Left forelimb (tissue), 1 donor: Measurements from ENCODE around the gene TAF11.
"Not testable (repeated sequence)": the region's sequence is repeated elsewhere in the genome, so short reads cannot be mapped to it uniquely, and the experiment has no call there.

Experiments used
- DNase-seq: peaks from one replicate; pipeline ENCODE4 v3.0.0-alpha.2; 2018; ENCODE audit warnings: low spot score

The TAF11 gene

DNA sequence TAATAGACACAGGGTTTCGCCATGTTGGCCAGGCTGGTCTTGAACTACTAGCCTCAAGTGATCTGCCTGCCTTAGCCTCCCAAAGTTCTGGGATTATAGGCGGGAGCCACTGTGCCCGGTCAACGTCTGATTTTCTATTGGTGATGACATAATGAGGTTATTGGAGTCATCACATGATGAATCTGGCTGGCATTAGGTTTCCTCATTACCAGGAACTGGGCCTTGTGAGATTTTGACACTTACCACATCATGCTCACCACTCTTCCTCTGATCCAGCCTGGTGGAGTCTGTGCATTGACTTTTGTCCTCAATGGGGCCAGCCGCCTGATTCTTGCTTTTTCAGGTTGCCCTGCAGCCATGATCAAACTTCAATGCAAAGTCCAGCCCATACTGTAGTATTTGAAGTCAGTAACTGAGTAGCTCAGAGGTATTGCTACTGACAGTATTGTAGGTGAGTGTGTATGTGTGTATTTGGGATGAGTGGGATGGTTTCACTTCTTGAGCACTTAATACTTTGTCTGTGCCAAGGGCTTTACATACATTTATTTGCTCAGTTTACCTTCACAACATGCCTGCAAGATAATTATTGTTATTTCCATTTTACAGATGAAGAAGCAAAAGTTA lies 17.3 kb upstream of the TAF11 start:
- no peak for DNase-seq

DNA sequence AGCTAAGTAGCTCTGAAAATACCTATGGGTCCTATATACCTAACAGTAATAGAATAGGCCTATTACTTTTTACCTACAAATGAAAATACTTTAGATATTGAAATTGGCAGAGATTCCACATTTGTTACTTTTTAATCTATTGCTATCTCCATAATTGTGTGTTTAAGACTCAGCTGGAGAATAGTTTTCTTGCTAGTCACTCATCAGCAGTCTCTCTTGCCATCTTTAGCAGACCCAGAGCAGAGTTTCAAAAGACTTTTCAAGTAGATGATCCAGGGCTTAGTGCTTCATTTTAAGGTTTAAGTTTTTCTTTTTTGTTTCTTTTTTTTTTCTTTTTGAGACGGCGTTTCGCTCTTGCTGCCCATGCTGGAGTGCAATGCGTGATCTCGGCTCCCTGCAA lies 14.1 kb upstream of the TAF11 start:
- DNase-seq, result no peak

DNA sequence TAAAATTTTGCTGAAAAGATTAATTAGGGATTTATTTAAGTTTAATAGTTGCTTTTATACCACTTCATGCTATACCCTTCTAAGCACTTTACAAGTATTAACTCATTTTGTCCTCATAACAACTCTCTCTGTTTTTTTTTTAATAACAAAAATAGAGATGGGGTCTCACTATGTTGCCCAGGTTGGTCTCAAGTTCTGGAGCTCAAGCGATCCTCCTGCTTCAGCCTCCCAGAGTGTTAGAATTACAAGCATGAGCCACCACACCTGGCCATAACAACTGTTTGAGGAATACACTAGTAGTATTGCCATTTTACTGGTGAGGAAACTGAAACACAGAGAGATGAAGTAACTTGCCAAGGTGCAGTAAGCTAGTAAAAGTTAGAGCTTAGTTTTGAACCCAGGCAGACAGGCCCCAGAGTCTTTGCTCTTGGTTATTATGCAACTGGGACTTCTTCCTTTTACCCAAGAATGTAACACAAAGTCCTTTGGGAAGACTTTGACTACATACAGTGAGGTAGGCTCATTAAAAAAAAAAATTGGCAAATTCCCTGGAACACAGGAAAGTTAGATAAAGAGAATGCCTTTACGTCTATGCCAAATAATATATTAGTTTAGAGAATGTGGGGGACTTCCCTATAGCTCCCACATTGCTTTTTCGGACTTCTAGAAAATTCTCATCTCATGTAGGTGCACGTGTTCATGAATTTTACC lies 12.6 kb upstream of the TAF11 start:
- DNase-seq, result no peak

DNA sequence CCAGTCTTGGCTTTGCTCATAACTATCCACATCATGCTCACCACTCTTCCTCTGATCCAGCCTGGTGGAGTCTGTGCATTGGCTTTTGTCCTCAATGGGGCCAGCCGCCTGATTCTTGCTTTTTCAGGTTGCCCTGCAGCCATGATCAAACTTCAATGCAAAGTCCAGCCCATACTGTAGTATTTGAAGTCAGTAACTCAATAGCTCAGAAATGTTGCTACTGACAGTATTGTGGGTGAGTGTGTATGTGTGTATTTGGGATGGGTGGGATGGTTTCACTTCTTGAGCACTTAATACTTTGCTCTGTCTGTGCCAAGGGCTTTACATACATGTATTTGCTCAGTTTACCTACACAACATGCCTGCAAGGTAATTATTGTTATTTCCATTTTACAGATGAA lies 11.9 kb upstream of the TAF11 start:
- DNase-seq, result not testable (repeated sequence)

DNA sequence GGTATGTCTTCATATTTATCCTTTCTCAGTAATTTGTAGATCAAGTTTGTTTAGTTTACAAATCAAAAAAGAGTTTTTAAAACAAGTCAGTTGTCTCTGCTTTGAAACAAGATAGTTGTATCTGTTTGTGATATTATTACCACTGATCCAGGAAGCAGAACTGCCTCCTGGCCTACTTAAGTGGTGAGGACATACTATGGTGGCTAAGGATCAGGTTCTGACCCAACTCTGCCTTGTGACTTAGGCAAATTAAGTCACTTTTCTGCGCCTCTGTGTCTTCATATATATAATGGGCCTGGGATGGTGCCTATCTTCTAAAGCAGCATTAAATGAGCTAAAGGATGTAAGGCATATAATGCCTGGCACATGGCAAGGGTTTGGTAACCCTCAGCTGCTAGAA lies 9.9 kb upstream of the TAF11 start:
- no peak for DNase-seq

DNA sequence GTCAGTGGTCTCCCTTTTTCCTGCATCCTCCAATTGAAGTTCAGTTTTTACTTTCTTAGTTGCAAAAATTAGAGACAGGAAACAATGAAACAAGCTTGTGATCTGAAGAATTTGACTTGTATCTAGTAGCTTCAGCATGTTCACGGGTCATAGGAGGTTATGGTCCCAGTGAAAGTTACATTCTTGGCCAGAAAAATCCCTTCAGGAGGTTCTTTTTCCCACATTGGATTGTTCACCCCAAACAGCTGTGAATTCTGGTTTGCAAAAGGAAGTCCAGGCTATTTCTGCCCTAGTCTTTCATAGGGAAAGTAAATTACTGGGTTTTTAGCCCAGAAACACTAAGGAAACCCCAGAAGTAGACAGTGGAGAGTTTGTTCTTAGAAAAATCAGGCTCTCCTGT lies 9.3 kb upstream of the TAF11 start:
- no peak for DNase-seq

DNA sequence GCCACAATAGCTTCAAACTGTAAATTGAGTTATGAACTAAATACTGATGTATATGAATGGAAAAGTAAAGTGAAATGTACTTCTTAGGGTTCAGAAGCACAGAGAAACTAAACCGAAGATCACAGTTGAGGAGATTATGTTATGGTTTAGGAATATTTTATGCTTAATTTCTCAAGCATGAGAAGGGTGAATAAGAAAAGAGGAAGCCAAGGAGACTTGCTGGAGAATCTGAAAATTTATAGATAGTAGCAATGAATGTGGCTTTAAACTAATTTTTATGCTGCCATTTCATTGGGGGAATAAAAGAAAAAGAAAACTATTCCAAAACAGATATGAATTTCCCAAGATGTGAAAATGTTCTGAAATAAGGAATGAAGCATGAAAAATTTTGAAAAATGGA lies 6.9 kb upstream of the TAF11 start:
- DNase-seq, result no peak

DNA sequence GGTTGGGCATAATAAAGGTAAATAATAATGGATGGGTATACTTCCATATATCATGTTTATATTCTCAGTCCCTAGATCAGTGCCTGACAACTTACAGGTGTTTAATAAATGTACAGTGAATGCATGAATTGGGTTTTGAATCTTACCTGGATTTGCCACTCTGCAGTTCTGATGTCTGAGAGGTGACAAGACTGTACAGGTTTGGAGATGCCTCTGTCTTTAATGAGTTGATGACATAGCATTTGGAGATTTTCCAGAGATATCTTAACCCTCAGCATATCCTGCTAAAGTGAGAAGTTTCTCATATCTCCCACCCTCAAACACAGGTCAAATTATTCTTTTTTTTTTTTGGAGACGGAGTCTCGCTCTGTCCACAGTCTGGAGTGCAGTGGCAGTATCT lies 3.5 kb upstream of the TAF11 start:
- no peak for DNase-seq

DNA sequence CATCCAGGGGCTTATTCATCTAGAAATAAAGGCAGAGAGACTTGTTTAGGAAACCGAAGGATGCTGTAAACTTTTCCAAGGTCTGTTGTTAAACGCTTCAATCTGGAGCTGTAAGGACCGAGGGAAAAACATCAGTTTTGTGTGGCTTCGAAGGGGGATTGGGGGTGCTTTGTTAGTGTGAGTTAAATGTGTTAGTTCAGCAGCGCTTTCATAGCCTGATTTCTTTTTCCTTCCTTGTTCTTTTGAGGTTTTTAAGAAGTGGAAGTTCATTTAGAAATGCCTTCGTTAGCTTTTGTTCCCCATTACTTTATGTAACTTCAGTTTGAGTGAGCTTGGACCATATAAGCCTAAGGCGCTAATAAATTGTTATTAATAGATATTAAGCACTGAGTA lies 2.7 kb upstream of the TAF11 start:
- no peak for DNase-seq

DNA sequence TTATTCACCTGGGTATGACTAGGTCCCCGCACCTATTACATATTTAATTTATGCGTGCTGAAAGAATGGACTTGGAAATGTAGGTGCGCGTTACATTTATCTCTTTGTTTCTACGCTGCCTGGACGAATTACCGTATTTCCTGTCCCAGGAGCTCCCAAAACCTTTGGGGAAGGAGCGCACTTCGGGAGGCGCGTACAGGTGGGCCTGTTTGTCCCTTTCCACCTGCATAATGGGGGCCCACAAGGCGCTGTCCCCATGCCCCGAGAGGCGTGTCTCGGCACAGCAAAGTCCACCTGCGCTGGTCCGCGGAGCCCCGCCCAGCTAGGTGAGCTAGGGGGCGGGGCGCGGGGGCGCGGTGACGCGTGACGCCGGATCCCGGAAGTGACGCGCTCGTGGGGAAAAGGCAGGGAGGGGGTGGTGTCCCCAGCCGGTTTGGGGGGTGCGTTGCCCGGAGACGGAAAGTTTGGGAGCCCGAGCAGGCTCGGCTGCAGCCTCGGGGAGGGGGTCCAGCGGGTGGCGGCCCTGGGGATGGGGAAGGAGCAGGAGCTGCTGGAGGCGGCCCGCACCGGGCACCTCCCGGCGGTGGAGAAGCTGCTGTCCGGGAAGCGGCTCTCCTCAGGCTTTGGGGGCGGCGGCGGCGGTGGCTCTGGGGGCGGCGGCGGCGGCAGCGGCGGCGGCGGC lies 1.2 kb upstream of the TAF11 start, which contains the start of gene ANKS1A:
ANKS1A (plus strand) TSS at position 382 of the 682 bp plus-strand sequence; CDS start at position 530, 148 bp downstream.
- peak; percentile 84 for DNase-seq

DNA sequence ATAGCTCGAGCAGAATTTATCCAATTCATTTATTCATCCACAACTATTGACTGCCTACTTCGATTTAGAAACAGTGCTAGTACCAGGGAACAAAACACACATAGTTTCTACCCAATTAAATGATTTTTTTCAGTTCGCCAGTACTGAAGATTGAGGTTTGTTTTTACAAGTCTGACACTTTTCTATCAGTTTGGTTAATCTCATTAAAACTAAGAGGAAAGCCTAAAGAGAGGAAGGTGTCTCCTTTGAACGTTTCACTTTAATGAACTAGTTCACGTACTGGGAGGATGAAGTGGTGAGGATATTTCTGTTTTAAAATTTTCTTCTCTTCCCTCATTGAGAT lies 643 bp upstream of the TAF11 start:
- no peak for DNase-seq

DNA sequence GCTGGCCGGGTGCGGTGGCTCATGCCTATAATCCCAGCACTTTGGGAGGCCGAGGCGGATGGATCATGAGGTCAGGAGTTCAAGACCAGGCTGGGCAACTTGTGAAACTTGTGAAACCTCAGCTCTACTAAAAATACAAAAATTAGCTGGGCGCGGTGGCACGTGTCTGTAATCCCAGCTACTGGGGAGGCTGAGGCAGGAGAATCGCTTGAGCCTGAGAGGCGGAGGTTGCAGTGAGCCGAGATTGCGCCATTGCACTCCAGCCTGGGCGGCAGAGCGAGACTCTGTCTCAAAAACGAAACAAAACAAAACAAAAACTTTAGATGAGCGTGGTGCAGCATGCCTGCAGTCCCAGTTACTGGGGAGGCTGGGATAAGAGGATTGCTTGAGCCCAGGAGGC lies 2.0 kb downstream of the TAF11 start:
- not testable (repeated sequence) for DNase-seq

DNA sequence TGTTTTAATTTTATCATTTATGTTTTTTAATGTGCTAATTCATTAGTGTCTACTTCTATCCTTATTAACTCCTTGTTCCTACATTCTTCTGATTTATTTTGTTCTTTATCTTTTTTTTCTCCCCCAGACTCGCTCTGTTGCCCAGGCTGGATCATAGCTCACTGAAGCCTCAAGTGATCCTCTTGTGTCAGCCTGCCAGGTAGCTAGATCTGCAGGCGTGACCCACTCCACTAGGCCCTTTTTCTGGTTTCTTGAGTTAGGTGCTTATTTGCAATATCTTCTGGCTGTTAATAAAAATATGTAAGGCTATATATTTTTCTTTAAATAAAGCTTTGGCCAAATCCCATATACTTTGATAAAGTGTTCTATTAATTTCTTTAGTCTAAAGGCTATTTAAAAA lies 2.8 kb downstream of the TAF11 start:
- DNase-seq, result no peak

DNA sequence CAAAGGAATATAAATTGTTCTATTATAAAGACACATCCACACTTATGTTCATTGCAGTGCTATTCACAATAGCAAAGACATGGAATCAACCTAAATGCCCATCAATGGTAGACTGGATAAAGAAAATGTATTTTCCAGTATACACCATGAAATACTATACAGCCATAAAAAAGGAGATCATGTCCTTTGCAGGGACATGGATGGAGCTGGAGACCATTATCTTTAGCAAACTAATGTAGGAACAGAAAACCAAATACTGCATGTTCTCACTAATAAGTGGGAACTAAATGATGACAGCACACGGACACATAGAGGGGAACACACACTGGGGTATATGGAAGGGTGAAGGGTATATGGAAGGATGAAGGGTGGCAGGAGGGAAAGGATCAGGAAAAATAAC lies 3.8 kb downstream of the TAF11 start:
- DNase-seq, result not testable (repeated sequence)

DNA sequence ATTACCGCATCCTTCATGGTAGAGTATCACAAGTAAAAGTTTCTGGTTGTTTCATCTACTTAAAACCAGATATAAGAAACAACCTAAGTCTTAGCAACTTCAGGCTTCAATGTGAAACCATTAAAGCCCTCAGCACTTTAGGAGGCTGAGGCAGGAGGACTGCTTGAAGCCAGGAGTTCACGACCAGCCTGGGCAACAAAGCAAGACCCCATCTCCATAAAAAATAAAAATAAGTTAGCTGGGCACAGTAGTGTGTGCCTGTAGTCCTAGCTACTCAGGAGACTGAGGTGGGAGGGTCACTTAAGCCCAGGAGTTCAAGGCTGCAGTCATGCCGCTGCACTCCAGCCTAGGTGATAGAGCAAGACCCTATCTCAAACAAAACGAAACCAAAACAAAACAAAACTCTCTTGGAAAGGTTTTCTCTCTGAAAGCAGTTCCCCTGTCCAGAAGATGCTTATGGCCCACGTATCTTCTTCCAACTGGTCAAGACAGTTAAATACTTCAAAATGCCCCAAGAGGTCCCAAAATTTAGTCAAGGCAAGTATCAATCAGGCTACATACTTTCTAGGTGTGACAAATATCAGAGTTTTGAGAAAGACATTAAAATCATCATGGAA lies 9.9 kb downstream of the TAF11 start:
- no peak for DNase-seq

DNA sequence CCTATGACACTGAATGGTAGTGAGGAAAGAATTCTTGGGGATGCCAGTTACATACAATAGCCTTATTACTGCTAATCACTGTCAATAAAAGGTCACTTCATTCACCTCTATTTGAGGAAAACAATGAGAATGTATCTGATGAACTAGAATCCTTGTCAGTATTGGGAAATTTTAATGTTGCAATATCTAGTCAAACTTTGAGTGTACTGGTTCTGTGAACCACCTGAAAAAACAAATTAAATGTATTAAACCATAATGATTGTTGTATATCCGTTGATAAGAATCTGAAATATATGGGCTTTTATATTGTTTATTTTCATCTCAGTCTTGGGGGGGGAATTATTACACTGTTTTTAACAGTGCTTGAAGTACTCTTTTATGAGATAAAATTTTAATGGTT lies 10.6 kb downstream of the TAF11 start:
- no peak for DNase-seq

DNA sequence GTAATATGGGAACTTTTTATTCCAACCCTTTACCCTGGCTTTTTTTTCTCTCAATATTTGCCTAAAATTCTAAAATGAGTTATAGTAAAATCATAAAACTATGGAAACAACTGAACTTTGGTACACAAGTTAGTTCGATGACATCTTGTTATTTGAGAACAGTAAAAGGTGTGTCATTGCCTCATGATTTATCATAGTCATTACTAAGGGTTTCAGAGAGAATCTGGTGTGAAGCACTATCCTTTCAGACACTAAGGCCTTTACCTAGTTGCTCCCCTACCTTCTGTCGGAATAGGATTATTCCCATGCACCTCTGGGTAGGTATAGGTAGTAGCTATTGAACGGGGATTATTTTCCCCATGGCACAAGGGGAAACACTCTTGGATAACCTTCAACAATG lies 11.4 kb downstream of the TAF11 start:
- DNase-seq, result no peak

DNA sequence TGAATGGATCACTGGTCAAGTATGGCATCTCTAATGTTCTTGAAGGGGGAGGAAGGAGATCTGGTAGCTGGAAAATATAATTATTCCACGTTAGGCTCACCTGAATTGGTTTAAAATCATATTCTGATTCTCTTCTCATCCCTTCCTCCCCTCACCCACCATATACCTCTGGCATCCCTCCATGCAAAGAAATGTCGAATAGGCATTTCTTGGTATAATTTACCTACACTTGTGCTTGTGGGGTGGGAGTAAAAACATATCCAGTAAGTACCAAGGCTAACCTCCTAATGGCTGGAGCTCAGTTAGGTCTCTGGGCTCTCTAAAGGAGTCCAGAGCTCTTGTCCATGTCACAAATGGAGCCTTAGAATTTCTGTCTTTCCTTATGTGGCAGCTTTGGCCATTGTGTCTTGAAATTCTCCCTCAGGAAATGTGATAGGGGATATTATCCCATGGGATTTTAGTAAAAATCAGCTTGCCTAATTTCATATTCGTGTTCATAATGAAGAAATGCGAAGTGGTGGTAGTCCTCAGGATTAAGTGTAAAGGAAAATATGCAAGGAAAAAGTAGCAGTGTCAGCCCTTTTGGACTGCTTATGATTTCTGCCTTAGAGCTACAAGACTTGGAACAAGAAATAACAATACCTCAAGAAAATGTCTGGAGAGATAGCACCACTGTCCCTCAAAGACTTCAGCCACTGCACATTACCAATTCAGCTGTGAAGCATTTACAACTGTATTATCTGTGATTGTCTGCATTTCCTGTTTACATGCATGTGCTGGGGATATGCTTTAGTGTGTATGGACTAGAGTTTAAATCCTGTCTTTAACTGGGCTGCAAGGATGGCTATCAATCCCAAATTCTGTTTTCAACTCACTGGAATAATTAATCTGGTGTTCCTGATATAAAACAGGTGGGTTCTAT lies 12.3 kb downstream of the TAF11 start:
- DNase-seq, result no peak

DNA sequence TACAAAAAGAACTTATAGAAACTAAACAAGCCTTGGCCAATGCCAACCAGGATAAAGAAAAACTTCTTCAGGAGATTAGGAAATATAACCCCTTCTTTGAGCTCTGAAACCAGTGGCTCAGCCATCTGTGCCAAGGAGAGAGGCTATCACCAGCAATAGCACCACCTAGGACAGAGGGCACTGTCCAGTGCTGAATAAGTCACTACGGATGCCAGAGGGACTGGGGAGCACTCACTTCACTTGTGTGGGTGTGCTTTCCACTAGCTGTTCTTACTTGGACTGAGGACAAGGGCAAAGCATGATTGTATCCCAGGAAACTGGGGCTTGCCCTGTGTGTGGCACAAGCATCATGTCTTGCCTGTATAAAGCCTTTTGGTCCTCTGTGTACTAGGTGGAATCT lies 15.5 kb downstream of the TAF11 start:
- DNase-seq, result no peak

DNA sequence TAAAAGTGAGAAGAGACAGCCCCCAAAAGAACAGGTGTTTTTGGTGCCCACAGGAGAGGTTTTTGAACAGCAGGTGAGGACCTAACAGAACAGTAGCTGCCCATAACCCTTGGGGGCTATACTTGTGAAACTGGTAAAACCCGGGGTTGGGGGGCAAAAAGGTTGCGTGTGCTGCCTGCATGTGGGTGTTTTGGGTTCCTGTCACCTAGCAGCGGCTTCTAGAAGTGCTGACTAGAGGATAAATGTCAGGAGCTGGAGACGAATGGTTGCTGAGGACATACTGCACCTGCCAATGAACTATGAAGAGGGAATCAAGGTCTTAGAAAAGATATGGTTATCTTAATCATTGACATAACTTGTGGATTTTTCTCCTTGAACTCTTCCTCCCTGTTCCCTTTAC lies 16.0 kb downstream of the TAF11 start:
- DNase-seq, result no peak

DNA sequence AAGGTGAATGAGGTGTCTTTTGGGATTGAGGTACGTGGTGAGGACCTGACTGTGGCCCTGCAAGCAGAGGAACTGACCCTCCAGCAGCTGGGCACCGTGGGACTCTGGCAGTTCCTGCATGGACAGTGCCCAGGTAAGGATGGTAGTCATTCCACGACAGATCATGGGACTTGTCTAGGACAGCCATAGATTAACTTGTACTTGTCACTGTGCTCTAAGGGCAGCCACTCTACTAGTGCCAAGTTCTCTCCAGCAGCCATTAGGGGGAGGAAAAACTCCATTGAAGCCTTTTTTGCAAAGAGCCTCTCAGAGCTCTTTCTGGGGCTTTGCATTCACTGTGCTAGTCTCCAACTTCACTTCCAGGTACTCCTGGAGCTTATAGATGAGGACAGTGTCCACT lies 20.4 kb downstream of the TAF11 start:
- DNase-seq, result no peak

DNA sequence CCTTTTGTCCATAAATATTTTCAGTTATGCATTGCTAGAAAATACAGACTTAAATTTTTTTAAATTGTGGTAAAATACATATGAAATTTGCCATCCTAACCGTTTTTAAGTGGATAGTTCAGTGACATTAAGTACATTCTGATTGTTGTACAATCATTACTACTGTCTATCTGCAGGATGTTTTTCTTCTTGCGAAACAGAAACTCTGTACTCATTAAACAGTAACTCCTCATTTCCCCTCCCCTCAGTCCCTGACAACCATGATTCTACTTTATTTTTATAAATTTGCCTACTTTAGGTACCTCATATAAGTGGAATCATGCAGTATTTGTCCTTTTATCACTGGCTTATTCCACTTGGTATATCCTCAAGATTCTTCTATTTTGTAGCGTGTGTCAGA lies 21.3 kb downstream of the TAF11 start:
- DNase-seq, result no peak
